IMR-90 (cell line): Measurements from ENCODE around the gene SLC16A2. TPM values are rescaled to one million over a fixed set of nuclear protein-coding genes. Genes with fewer than 3 reads are reported as not detected.

Source experiments
- ATAC-seq: fragments of 200-7000 bp; cut with Tn5 transposase; 2 replicates; pipeline ENCODE4 v1.9.1; 2020; ENCODE audit warnings: low read depth, mild to moderate bottlenecking, moderate library complexity
- BruUV-seq: library from RNA; stranded (reverse); fragments of 400-500 nt; replicated peaks from 2 replicates; lab custom pipeline; 2021; lab: Mats Ljungman, UMichigan
- CTCF ChIA-PET: fragments of 300-600 bp; formaldehyde crosslinking; extraction: SDS; loops from one replicate; lab custom pipeline; 2021; ENCODE audit warnings: antibody characterized with exemption; lab: Yijun Ruan, JAX
- POLR2A ChIA-PET: fragments of 300-600 bp; sonication (Branson Sonifier 250); formaldehyde crosslinking; loops from one replicate; lab custom pipeline; 2022; ENCODE audit warnings: antibody characterized with exemption; ENCODE audit not compliant: unreplicated experiment; lab: Charles Lee
- DNase-seq: peaks from one replicate; pipeline ENCODE4 v3.0.0; 2013
- H2AFZ ChIP-seq: replicated peaks from 2 replicates; pipeline ENCODE3; 2013; ENCODE audit warnings: low read length, mild to moderate bottlenecking; ENCODE audit not compliant: poor library complexity
- H2AK5ac ChIP-seq: 2 replicates; pipeline ENCODE4 v1.6.1; 2013; ENCODE audit warnings: low read depth, low read length, inconsistent platforms
- H2AK9ac ChIP-seq: replicated peaks from 2 replicates; pipeline ENCODE3; 2013; ENCODE audit warnings: mild to moderate bottlenecking, low read depth, low read length, moderate library complexity; ENCODE audit not compliant: poor library complexity
- H2BK120ac ChIP-seq: 2 replicates; pipeline ENCODE4 v1.6.1; 2013; ENCODE audit warnings: low read depth, low read length, inconsistent platforms
- H2BK15ac ChIP-seq: 3 replicates; pipeline ENCODE4 v1.6.1; 2013; ENCODE audit warnings: low read depth, low read length, inconsistent platforms
- H2BK20ac ChIP-seq: 2 replicates; pipeline ENCODE4 v1.6.1; 2013; ENCODE audit warnings: low read depth, mild to moderate bottlenecking, inconsistent platforms, low read length, moderate library complexity
- H2BK5ac ChIP-seq: 2 replicates; pipeline ENCODE4 v1.6.1; 2013; ENCODE audit warnings: mild to moderate bottlenecking, low read depth, low read length, inconsistent platforms; ENCODE audit not compliant: poor library complexity, severe bottlenecking
- H3K14ac ChIP-seq: replicated peaks from 2 replicates; pipeline ENCODE4 v1.6.1; 2013; ENCODE audit warnings: low read depth, low read length, inconsistent platforms
- H3K18ac ChIP-seq: 2 replicates; pipeline ENCODE4 v1.6.1; 2013; ENCODE audit warnings: low read depth, low read length, control low read depth
- H3K23ac ChIP-seq: 2 replicates; pipeline ENCODE4 v1.6.1; 2013; ENCODE audit warnings: low read depth, low read length, inconsistent platforms
- H3K27ac ChIP-seq: 2 replicates; pipeline ENCODE4 v1.5.1; 2013; ENCODE audit warnings: mild to moderate bottlenecking, control low read depth, low read length; ENCODE audit not compliant: insufficient read depth
- H3K27me3 ChIP-seq: 2 replicates; pipeline ENCODE4 v1.6.1; 2013; ENCODE audit warnings: low read length; ENCODE audit not compliant: control insufficient read depth, insufficient read depth
- H3K36me3 ChIP-seq: 2 replicates; pipeline ENCODE4 v1.6.1; 2013; ENCODE audit warnings: low read length, mixed read lengths; ENCODE audit not compliant: control insufficient read depth, insufficient read depth
- H3K4ac ChIP-seq: 2 replicates; pipeline ENCODE4 v1.6.1; 2013; ENCODE audit warnings: low read depth, low read length, inconsistent platforms
- H3K4me1 ChIP-seq: 2 replicates; pipeline ENCODE4 v1.6.1; 2013; ENCODE audit warnings: low read length, mixed read lengths; ENCODE audit not compliant: control insufficient read depth, insufficient read depth
- H3K4me2 ChIP-seq: 2 replicates; pipeline ENCODE4 v1.6.1; 2013; ENCODE audit warnings: low read depth, mild to moderate bottlenecking, control low read depth, low read length, moderate library complexity
- H3K4me3 ChIP-seq: 2 replicates; pipeline ENCODE4 v1.5.1; 2013; ENCODE audit warnings: low read depth, mild to moderate bottlenecking, control low read depth, low read length, moderate library complexity; ENCODE audit not compliant: insufficient read depth
- H3K56ac ChIP-seq: 2 replicates; pipeline ENCODE4 v1.6.1; 2013; ENCODE audit warnings: low read length, inconsistent platforms; ENCODE audit not compliant: insufficient read depth; ENCODE audit errors: extremely low read depth
- H3K79me1 ChIP-seq, 2 experiments: 2 replicates each; pipeline ENCODE4 v1.6.1; 2013; ENCODE audit warnings: low read length in 2 of 2, inconsistent platforms in 1 of 2, low read depth in 1 of 2
- H3K9ac ChIP-seq: 2 replicates; pipeline ENCODE4 v1.6.1; 2013; ENCODE audit warnings: low read depth, low read length, control low read depth
- H3K9me1 ChIP-seq: 2 replicates; pipeline ENCODE4 v1.6.1; 2013; ENCODE audit warnings: low read length, inconsistent platforms; ENCODE audit not compliant: insufficient read depth
- H3K9me3 ChIP-seq: 2 replicates; pipeline ENCODE4 v1.6.1; 2013; ENCODE audit warnings: low read length; ENCODE audit not compliant: control insufficient read depth, insufficient read depth
- H4K20me1 ChIP-seq: 2 replicates; pipeline ENCODE4 v1.6.1; 2013; ENCODE audit warnings: low read length, inconsistent platforms; ENCODE audit not compliant: insufficient read depth
- H4K5ac ChIP-seq: 2 replicates; pipeline ENCODE4 v1.6.1; 2013; ENCODE audit warnings: mild to moderate bottlenecking, low read depth, low read length, control low read depth
- H4K8ac ChIP-seq, 2 experiments: 2 replicates each; pipeline ENCODE4 v1.6.1; 2013; ENCODE audit warnings: low read depth in 2 of 2, low read length in 2 of 2, control low read depth in 1 of 2, inconsistent platforms in 1 of 2
- H4K91ac ChIP-seq: 2 replicates; pipeline ENCODE4 v1.6.1; 2013; ENCODE audit warnings: low read depth, low read length, inconsistent platforms; ENCODE audit not compliant: insufficient read depth
- CHD1 ChIP-seq: IDR thresholded peaks from 2 replicates; pipeline ENCODE4 v1.6.1; 2012; ENCODE audit warnings: low read depth, low read length, improper control_type of control experiment
- FOS ChIP-seq: fragments of 150-350 bp; IDR thresholded peaks from 2 replicates; pipeline ENCODE4 v1.6.1; 2016; ENCODE audit warnings: low read depth, low read length
- MAFK ChIP-seq: IDR thresholded peaks from 2 replicates; pipeline ENCODE4 v1.6.1; 2012; ENCODE audit warnings: low read depth, low read length, improper control_type of control experiment
- MXI1 ChIP-seq: IDR thresholded peaks from 2 replicates; pipeline ENCODE4 v1.6.1; 2012; ENCODE audit warnings: low read depth, mild to moderate bottlenecking, low read length, moderate library complexity, borderline replicate concordance
- NFE2L2 ChIP-seq: fragments of 150-350 bp; IDR thresholded peaks from 2 replicates; pipeline ENCODE4 v1.6.1; 2016; ENCODE audit warnings: low read depth, mild to moderate bottlenecking, low read length
- POLR2A ChIP-seq: IDR thresholded peaks from 2 replicates; pipeline ENCODE4 v1.6.1; 2012; ENCODE audit warnings: mild to moderate bottlenecking, low read depth, low read length
- RAD21 ChIP-seq: IDR thresholded peaks from 2 replicates; pipeline ENCODE4 v1.6.1; 2012; ENCODE audit warnings: low read length, improper control_type of control experiment
- RFX5 ChIP-seq: IDR thresholded peaks from 2 replicates; pipeline ENCODE4 v1.8.0; 2012; ENCODE audit warnings: low read depth, mild to moderate bottlenecking, low read length, moderate library complexity
- SMC3 ChIP-seq: fragments of 150-350 bp; IDR thresholded peaks from 2 replicates; pipeline ENCODE4 v1.6.1; 2016; ENCODE audit warnings: low read depth, mild to moderate bottlenecking, antibody characterized with exemption, low read length, moderate library complexity
- WGBS, 2 experiments: methylation state at CpG; one replicate each; pipeline versions ENCODE4 v1.1.5 to v1.1.7; 2013; ENCODE audit warnings: missing lambda C conversion rate in 2 of 2; ENCODE audit not compliant: insufficient read length in 1 of 2; ENCODE audit errors: extremely low coverage in 2 of 2; 5-methylcytosine and 5-hydroxymethylcytosine counted together
- dilution Hi-C: fragments of 300-500 bp; cut with HindIII; formaldehyde crosslinking; loops from one replicate; pipeline ENCODE4 v1.14.3; 2018; ENCODE audit warnings: low sequenced_read_pairs; ENCODE audit not compliant: unreplicated experiment
- in situ Hi-C: fragments of 300-500 bp; cut with MboI; formaldehyde crosslinking; loops from 3 replicates; pipeline ENCODE4 v1.14.3; 2019; ENCODE audit warnings: low sequenced_read_pairs, inconsistent platforms, mixed read lengths
- intact Hi-C: fragments of 100-400 bp; cut with micrococcal nuclease; formaldehyde crosslinking; loops from 2 replicates; pipeline ENCODE4 v1.10.0; 2022
- polyA plus RNA-seq, 3 experiments: library from polyadenylated mRNA; depleted of rRNA; stranded (reverse); fragments of >200 nt; gene quantifications; 2 replicates each; pipeline ENCODE4 v1.2.3, GENCODE V29; 2012; ENCODE audit warnings: low replicate concordance in 1 of 3
- total RNA-seq: library from RNA; depleted of rRNA; stranded (reverse); fragments of >200 nt; gene quantifications from 2 replicates; pipeline ENCODE4 v1.2.3, GENCODE V29; 2012

SLC16A2 gene
- total and polyA plus RNA-seq, 2 of the 4 experiments (the other 2 are of a cell fraction), result 6.1 to 23.8 TPM

- in situ Hi-C loops (no loop called here), intact Hi-C loops (loop anchor here (1.0 kb wide), 1 partner anchor 45 kb away; no protein-coding TSS in a partner anchor), dilution Hi-C loops (no loop called here)
- Histone ChIP-seq H3K56ac (no peak overlapping the region), H3K14ac (no peak overlapping the region), H3K9me1 (no peaks in the 10 kb centered on the region), H3K23ac (no peak overlapping the region), H2AK9ac (no peak overlapping the region), H4K8ac (no peak overlapping the region), H3K4me3 (no peak overlapping the region), H3K9ac (no peak overlapping the region), H2BK120ac (no peak overlapping the region), H4K5ac (no peak overlapping the region), H3K4me2 (no peak overlapping the region), H2AFZ (no peak overlapping the region), H3K18ac (no peak overlapping the region), H3K27ac (no peak overlapping the region), H2BK20ac (no peak overlapping the region), H3K27me3 (no peaks in the 10 kb centered on the region; the same call in 1 of the 2 replicates), H3K4ac (no peak overlapping the region), H2BK5ac (no peak overlapping the region), H4K91ac (no peak overlapping the region), H4K20me1 (no peaks in the 10 kb centered on the region; the same call in 1 of the 2 replicates), H3K9me3 (no peaks in the 10 kb centered on the region), H2AK5ac (no peak overlapping the region), H3K79me1 (peaks cover 0 to 3% of the 10 kb centered on the region in 2 experiments; a peak in 1 of 4 replicates), H3K4me1 (no peaks in the 10 kb centered on the region), H2BK15ac (no peak overlapping the region), H3K36me3 (no peaks in the 10 kb centered on the region)
- BruUV-seq, result no TSS peak
- TF ChIP-seq POLR2A (no peak), RFX5 (no peak), MXI1 (no peak), MAFK (no peak), RAD21 (no peak), CHD1 (no peak), FOS (no peak), NFE2L2 (no peak), SMC3 (no peak)
- no CpG with 5 or more reads among the region's 4 CpGs for WGBS, 2 experiments
- DNase-seq (no peak), ATAC-seq (no peak)
- ChIA-PET CTCF (interaction anchor here (1.1 kb wide), 1 partner anchor 24 kb away, joined by 6 read pairs; no protein-coding TSS in a partner anchor), POLR2A (interaction anchor here (0.6 kb wide), 1 partner anchor 25 kb away, joined by 3 read pairs; no protein-coding TSS in a partner anchor)
These were observed 40.1 kb downstream of the SLC16A2 start for GRCh38 chrX:74461384-74461783.
